Hematopoietic multipotent progenitor cell treated with erythropoietin and hydrocortisone succinate and interleukin-3 and kit ligand, for 17 days (in vitro differentiated cells): ENCODE data around the gene SHISAL2B.
"Not testable (repeated sequence)": the region's sequence is repeated elsewhere in the genome, so short reads cannot be mapped to it uniquely, and the experiment has no call there.

Experiments
- DNase-seq: peaks from one replicate; pipeline ENCODE4 v3.0.0-alpha.2; 2015; ENCODE audit warnings: low spot score

SHISAL2B gene

DNA sequence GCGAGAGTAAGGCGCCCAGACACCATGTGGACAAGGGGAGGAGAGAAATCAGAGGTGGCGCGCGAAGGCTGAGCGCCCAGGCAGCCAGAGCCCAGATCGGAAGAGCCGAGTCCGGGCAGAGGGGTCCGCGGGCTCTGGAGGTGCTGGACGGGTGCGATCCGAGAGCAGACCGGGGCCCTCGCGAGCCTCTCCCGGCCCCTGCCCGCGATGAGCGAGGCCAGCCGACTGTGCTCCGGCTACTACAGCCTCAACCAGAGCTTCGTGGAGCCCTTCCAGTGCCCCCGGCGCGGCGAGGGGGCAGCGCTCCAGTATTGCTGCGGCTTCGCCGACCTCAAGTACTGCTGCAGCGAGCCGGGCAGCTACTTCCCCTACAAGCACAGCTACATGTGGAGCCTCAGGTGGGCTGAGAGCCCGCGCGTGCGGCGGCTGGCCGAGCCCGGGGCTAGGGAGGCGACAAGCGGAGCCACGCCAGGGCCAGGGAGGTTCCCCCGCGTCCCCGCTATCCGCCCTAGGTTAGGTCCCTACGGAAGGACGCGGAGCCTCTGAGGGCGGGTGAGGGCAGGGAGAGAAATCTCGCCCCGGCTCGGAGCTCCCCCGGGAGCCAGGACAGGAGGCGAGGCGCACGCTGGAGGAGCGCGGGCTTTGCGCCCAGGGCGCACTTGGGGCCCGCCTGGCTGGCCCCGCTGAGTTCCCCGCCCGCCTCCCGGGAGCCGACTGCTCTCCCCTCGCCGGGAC is at the start of gene SHISAL2B:
TSS of gene SHISAL2B (plus strand) at position 87 of the 735 bp plus-strand sequence. CDS start at position 208, 121 bp downstream.
- DNase-seq, result no peak

DNA sequence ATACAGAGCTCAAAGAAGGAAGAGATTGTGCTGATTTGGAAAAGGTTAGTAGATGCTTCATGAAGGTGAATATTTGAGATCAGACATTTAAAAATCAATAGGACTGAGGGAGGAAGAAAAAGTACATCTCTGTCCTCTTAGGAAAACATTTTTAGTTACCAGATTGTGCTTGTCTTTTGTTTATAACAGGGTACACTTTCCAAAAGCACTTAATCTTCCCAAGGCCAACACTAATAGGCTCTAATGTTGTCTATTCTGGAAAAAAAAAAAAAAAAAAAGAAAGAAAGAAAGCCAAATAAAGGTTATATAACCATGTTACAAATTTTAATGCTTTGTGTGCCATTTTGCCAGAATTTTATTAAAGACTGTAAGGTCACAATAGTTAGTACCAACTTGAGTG is 45.5 kb upstream of the SHISAL2B start:
- DNase-seq, result no peak

DNA sequence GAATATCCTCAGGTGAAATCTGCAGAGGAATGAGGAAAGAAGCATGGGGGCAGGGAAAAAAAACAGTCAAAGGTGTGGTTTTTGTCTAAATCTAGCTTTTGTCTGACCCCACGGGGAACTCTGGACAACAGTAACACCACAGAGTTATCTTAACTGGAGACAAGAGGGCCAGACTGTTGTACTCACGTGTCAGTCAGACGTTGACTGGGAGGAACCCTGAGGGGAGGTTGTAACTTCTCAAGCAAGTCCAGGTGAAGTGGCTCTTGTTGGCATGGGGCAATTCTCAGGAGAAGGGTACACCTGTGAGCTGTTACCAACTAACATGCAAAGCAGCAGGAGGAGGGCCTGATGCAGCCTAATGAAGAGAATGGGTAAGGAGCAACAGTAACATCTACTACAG is 44.1 kb upstream of the SHISAL2B start:
- DNase-seq, result no peak

DNA sequence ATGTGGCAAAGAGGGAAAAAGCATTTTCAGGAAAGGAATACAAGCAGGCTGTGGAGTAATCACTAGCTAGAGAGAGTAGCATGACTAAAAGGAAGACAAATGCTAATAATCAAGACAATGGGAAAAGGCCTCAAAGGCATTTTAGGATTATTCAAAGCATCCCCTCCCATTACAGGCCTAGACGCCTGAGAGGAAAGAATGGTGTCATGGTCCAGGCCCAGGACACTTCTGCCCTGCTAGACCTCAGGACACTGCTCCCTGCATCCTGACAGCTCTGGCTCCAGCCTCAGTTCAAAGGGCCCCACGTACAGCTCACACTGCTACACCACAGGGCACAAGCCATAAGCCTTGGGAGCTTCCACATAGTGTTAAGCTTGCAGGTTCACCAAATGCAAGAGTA is 40.8 kb upstream of the SHISAL2B start:
- no peak for DNase-seq

DNA sequence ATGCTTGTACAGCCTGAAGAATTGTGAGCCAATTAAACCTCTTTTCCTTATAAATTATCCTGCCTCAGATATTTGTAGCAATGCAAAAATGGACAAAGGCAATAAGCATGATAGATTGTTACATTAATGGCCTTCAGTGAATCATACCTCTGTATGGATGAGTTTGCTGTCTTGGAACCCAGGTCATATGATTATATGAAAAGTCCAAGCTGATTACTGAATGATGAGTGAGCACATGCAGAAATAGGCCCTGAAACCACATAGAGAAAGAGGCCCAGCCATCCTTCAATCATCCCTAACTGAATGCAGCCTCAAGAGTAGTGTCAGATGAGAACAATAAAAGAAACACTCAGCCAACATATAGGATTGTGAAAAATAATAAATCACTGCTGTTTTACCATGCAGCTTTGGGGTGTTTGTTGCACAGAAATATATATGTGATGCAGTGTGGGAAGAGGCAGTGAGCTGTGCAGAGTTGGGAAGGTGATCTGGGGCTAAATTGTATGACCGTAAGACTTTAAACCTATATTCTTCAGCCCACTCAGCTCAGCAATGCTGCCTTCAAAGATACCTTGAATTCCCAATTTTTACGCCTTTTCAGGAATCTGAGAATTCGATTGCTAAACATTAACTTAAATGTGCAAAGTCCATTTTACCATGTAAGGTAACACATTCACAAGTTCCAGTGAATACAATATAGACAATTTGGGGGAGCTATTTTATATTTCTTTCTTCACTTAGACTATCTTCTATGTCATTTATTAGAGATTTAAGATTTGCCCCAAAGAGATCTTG is 36.3 kb upstream of the SHISAL2B start:
- no peak for DNase-seq

DNA sequence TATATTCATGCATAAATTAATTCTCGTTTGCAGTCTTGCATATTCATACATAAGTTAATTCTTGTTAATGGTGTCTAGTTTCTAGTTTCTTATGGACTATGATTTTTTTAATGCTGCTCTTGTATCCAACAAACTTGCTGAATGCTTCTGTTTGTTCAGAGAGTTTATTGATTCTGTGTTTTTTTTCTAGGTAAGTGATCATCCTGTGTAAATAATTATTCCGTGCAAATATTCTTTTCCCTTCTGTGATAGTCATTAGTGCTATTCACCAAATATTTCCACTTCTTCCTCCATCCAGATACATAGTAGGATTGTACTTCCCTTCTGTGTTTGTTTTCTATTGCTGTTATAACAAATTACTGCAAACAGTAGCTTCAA is 35.8 kb upstream of the SHISAL2B start:
- no peak for DNase-seq

DNA sequence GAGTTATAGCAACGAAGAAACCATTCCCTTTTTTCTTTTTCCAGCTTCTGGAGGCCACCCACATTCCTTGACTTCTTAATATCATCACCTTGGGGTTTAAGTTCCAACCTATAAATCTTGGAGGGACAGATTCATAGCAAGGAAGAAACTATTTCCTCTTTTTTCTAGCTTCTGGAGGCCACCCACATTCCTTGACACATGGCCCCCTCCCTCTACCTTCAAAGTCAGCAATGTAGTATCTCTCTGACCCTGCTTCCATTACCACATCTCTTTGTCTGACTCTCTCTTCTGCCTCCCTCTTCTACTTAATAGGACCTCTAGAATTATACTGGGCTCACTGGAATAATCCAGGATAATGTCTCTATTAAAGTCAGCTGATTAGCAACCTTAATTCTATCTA is 34.7 kb upstream of the SHISAL2B start:
- DNase-seq, result no peak

DNA sequence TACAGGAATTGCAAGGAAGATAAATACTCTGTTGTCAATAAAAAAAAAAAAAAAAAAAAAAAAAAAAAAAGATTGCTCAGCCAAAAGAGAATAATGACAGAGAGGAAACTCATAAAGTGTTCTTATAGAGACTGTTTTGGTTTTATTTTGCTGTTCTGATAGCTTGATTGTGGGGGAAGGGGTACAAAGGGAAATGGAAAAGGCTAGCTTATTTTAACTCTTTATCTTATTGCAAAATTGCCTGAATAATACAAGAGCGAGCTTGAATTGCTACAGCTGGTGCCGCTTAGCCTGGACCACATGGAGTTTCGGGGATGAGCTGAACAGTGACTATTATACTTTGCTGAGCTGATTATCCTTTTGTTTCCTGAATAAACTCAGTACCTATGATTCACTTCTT is 31.0 kb upstream of the SHISAL2B start:
- no peak for DNase-seq

DNA sequence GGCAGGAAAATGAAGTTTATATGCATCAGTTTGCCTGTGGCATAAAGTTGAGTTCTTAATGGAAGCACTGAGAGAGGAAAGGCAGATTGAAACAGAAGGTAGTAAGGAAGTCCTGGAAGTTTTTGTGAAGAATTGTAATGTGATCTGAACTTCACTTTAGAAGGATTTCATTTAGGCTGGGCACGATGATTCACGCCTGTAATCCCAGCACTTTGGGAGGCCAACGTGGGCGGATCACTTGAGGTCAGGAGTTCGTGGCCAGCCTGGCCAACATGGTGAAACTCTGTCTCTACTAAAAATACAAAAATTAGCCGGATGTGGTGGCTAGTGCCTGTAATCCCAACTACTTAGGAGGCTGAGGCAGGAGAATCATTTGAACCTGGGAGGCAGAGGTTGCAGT is 27.1 kb upstream of the SHISAL2B start:
- DNase-seq, result not testable (repeated sequence)

DNA sequence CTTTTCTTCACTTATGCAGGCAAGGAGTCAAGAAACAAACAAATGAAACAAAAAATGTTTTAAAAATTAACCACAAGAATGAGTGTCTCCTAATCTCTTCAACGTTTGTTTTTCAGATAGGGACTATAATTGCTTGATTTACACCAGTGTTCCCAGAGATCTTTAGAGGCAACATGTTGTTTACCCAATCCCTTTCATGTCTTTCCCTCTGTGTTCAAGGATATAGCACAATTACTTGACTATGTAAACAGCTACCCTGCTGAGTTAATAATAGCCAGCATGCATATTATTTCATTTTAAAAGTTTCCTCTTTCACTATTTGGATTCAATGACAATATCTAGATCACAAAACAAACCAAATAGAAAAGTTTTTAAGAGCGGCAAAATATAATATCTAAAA is 25.1 kb upstream of the SHISAL2B start:
- DNase-seq, result no peak

DNA sequence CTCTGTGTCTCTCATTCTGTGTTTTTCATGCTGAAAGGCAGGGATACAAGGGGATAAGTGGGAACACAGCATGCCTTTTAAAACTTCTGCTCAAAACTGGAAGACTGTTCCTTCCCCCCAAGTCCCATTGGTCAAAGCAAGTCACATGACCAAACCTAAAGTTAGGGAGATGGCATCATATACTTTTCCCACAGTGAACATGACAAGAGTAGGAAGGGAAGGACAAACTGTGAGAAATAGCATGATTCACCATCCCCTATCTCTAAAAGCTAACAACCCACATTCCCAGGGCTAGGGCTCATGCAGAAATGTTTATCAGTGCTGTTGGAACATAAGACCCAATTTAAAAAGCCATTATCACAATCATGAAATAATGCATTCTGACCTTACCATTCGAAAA is 24.2 kb upstream of the SHISAL2B start:
- DNase-seq, result no peak

DNA sequence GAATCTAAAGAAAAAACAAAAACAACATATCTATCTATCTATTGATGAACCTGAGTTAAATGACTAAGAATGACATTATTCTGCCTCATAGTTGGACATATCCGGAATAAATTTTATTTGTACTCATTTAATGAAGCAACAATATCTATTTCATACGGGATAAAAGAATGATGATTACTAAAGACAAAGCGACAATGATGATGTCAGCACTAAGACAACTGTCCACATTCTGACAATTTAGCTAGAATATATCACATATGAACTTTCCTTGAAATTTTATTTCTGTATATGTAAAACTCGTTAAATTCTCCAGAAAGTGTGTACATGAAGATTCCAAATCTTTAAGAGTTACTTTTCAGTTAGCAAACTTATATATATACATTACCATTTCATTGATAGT is 23.2 kb upstream of the SHISAL2B start:
- no peak for DNase-seq

DNA sequence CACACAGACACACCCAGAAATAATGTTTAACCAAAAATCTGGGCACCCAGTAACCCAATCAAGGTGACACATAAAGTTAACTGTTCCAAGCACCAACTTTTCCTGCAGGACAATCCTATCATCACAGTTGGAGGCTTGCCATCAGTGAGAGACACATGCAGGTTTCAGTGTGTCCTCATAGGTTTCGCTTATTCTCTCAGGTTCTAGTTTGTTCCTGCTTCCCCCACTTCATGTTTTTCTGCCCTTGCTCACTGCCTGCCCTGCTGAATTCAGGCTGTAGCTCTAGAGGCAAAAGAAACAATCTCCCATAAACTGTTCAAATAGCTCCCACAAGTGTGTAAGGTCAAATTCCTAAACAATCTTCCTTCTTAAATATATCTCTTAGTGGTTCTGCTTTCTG is 20.0 kb upstream of the SHISAL2B start:
- no peak for DNase-seq

DNA sequence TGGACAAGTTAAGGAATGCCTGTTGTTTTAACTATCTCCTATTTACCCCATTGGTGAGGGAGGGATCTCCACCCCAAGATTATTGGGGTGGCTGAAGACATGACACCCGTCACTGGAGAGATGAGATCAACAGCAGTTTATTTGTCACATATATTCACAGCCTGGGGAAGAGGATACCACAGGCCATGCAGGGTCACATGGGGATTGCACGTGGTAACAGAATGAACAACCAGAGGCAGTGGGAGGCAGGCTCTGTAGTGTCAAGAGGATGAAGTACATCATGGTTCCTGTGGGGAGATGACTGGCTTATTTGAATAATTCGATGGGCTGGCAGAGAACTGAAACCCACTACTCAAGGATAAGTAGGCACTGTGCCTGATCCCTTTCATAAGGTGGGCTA is 18.6 kb upstream of the SHISAL2B start:
- DNase-seq, result no peak

DNA sequence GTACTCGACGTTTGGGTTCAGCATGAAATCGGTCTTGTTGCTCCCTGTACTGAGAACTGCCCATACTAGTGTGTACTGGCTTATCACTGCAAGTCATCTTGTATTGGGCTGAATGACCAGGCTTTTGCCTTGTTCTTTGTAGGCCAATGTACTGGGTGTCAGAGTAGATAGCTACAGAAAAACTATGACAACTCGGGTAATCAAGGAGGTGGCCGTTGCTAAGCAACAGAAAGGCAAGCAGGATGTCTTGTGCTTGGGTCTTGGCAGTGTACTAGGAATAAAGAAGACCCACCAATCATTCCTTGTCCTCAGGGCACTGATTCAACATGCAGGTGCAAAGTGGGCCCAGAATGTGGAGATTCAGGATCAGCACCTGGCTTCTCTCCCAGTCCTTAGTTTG is 11.9 kb upstream of the SHISAL2B start:
- no peak for DNase-seq

DNA sequence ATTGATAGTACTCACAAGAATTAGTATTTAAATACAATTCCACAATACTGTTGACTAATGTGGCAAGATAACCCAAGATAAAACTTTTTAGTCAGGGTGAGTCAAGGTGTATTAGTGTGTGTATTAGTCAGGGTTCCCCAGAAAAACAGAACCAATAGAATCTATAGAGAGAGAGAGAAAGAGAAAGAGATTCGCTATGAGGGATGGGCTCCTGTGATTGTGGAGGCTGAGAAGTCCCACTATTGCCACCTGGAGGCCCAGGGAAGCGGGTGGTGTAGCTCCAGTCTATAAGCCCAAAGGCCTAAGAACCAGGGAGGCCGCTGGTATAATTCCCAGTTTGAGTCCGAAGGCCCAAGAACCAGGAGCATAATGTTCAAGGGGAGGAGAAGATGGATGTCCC is 10.0 kb upstream of the SHISAL2B start:
- DNase-seq, result no peak

DNA sequence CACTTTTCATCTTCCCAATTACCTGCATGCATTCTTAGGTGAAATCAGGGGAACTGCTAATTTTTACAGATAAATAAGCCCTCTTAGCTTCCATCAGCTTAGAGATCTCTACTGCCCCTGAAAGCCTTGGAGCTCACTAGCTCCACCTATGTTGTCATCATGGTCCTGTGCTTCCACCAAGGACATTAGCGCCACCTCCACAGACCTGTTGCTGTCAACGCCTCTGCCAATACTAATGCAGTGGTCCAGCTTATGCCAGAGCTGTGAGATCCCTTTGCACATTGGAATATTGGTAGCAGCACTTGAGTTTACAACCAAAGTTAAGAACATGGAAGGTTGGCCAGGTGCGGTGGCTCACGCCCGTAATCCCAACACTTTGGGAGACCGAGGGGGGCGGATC is 7.7 kb upstream of the SHISAL2B start:
- no peak for DNase-seq

DNA sequence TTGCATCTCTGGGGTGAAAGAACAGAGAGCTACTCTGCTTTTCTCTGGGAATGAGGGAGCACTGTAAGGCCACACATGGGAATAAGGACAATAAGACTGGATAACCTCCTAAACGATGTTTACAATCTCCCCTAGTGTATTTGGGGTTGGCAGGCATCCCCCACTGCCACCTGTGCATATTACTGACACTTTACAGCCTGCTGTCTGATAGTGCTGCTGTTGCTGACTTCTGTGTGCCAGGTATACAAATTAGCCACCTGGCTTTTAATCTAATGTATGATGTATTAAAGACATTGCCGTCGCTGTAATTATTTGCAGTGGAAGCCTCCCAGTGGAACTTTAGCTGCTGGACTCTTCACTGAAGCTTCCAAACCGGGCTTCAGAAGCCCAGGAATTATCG is 4.4 kb upstream of the SHISAL2B start:
- DNase-seq, result no peak

DNA sequence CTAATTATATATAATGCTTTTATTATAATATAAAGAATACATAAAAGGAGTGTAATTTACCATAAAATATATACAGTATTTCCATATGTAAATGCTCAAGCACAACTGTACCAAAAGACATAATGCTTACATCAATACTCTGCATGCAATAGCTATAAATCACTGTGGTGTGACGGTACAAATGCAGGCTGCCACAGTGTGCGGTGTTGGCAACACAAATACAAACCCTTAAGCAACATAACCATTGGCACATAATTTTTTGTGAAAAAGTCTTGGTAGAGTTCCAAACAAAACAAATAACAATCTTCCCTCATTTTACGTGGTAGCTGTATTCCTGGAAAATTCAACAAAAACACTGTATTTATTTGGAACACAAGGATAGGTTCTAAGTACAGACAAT is 1.9 kb upstream of the SHISAL2B start:
- no peak for DNase-seq

DNA sequence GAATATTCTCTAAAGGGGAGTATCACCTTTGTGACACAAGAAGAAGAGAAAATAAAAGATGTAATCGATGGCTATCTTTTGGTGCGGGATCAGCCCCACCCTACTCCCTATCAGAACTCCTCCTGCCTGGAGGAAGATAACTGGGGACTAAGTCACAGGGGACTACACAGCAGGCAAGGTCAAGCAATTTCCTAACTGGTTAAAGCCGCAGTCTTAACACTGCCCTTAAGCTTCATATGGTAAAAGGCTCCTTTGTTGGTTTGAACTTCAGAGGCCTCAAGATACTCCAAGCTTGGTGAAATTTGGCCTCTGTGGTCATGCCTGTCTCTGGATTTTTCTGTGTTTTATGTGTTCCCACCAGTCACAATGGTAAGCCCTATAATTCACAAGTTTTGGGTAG is 1.3 kb upstream of the SHISAL2B start:
- no peak for DNase-seq

DNA sequence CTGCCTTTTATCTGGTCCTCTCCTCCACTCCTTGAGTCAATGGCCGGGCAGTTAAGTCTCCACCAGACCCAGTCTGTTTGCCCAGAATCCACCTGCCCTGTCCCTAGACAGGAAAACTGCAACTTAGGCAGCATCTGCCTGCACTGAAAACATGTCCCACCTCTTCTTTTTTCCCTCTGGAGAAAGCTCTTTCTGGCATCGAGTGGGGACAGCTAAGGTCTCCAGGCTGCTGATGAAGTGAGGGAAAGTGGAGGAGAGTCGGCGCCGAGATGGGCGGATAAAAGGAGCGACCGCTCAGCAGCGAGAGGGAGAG is 243 bp upstream of the SHISAL2B start:
- DNase-seq, result no peak

DNA sequence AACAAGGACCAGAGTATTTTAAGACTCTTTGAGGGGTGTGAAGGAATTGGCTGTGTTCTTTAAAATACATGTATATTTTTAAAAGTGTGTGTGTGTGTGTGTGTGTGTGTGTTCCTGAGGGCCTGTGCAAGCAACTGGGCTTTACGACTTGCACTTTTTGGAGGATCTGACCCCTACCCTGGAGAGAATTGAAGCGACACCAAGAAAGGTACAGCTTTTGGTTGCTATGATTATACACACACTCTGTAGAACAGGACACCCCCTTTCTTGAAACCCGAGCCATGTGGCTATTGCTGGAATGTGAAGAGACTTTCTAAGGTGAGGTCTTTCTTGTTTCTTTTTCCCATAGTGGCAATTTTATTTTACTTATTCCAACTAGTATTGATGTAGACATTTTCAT is 988 bp downstream of the SHISAL2B start:
- DNase-seq, result no peak

DNA sequence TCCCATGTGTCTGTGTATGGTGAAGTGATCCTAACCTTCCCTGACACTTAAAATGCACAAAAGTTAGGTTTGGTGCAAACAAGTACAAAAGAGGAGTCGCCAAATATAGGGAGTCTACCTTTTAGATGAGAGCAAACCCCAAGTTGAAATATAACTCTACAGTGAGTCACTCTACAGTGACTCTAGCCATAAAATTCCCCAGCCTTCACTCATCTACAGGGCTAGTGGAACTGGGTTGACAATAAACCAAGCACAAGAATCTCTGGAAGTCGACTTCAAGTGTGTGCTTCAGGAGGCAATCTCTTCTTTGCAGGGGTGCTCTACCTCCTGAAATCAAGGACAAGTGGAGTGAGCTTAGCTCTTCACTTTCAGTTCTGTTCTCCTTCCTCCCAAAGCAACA is 3.3 kb downstream of the SHISAL2B start:
- DNase-seq, result no peak

DNA sequence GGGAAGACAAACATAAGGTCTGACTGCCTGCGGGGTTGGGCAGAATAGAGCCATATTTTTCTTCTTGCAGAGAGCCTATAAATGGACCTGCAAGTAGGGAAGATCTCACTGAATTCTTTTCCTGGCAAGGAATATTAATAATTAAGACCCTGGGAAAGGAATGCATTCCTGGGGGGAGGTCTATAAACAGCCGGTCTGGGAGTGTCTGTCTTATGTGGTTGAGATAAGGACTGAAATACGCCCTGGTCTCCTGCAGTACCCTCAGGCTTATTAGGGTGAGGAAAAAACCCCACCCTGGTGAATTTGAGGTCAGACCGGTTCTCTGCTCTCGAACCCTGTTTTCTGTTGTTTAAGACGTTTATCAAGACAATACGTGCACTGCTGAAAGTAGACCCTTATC is 6.1 kb downstream of the SHISAL2B start:
- not testable (repeated sequence) for DNase-seq
